GM18873 (cell line): ENCODE results near the gene NTRK2.

Source experiments
- ATAC-seq: cut with Tn5 transposase; IDR thresholded peaks from one replicate; pipeline ENCODE4 v1.9.1; 2021; ENCODE audit warnings: mild to moderate bottlenecking, moderate library complexity, moderate number of reproducible peaks; ENCODE audit not compliant: unreplicated experiment, low FRiP score

NTRK2 gene

GRCh38 chr9:84681516-84682285, 12.2 kb downstream of the NTRK2 start:
- ATAC-seq = no peak

- no peak for ATAC-seq
Observed at GRCh38 chr9:84686068-84686467, 16.5 kb downstream of the NTRK2 start.

GRCh38 chr9:84688956-84689355, 19.4 kb downstream of the NTRK2 start:
- no peak for ATAC-seq

- no peak for ATAC-seq
Observed at GRCh38 chr9:84691634-84692033, 22.1 kb downstream of the NTRK2 start.

GRCh38 chr9:84694248-84694647, 24.7 kb downstream of the NTRK2 start:
- ATAC-seq = peak; percentile 77

GRCh38 chr9:84697042-84697441, 27.5 kb downstream of the NTRK2 start:
- no peak for ATAC-seq

- no peak for ATAC-seq
Observed at GRCh38 chr9:84697509-84698114, 28.1 kb downstream of the NTRK2 start.

GRCh38 chr9:84698323-84698722, 28.8 kb downstream of the NTRK2 start:
- ATAC-seq = no peak

- no peak for ATAC-seq
Observed at GRCh38 chr9:84699984-84700383, 30.5 kb downstream of the NTRK2 start.

- peak; percentile 66 for ATAC-seq
Observed at GRCh38 chr9:84701801-84702200, 32.3 kb downstream of the NTRK2 start.

GRCh38 chr9:84702471-84702870, 32.9 kb downstream of the NTRK2 start:
- no peak for ATAC-seq

GRCh38 chr9:84703793-84704192, 34.3 kb downstream of the NTRK2 start:
- no peak for ATAC-seq

GRCh38 chr9:84705128-84705527, 35.6 kb downstream of the NTRK2 start:
- ATAC-seq = no peak

- ATAC-seq = no peak
Observed at GRCh38 chr9:84708400-84708799, 38.9 kb downstream of the NTRK2 start.

- ATAC-seq = no peak
Observed at GRCh38 chr9:84709056-84709455, 39.5 kb downstream of the NTRK2 start.

- ATAC-seq = no peak
Observed at GRCh38 chr9:84710701-84711397, 41.3 kb downstream of the NTRK2 start.

- no peak for ATAC-seq
Observed at GRCh38 chr9:84711398-84711777, 41.9 kb downstream of the NTRK2 start.

GRCh38 chr9:84711936-84712335, 42.4 kb downstream of the NTRK2 start:
- ATAC-seq = no peak

GRCh38 chr9:84716217-84716616, 46.7 kb downstream of the NTRK2 start:
- ATAC-seq = no peak

- ATAC-seq = no peak
Observed at GRCh38 chr9:84718476-84718875, 48.9 kb downstream of the NTRK2 start.

- no peak for ATAC-seq
Observed at GRCh38 chr9:84722388-84722989, 53.0 kb downstream of the NTRK2 start.
